H1 (cell line): Measurements from ENCODE around the gene LSR. TPM values are rescaled to one million over a fixed set of nuclear protein-coding genes. Genes with fewer than 3 reads are reported as not detected.

Source experiments
- CTCF ChIA-PET: fragments of 300-600 bp; sonication (Branson Sonifier 250); formaldehyde crosslinking; loops from one replicate; lab custom pipeline; 2021; ENCODE audit not compliant: partially characterized antibody; lab: Charles Lee
- POLR2A ChIA-PET: fragments of 300-600 bp; sonication (Branson Sonifier 250); formaldehyde crosslinking; loops from one replicate; lab custom pipeline; 2021; ENCODE audit warnings: inconsistent platforms; ENCODE audit not compliant: partially characterized antibody; lab: Charles Lee
- DNase-seq, 2 experiments: peaks; one replicate each; pipeline versions ENCODE4 v3.0.0 to v3.0.0-alpha.2; 2010 to 2022; ENCODE audit warnings: low spot score in 2 of 2, low read depth in 1 of 2, mixed read lengths in 1 of 2
- FAIRE-seq: peaks from 2 replicates; lab custom pipeline; 2011; peaks lifted over from hg19 to GRCh38; lab: Jason Lieb, UNC
- H2AFZ ChIP-seq: 2 replicates; pipeline ENCODE4 v1.8.1; 2012; ENCODE audit warnings: low read length, inconsistent platforms
- H2AK5ac ChIP-seq: 2 replicates; pipeline ENCODE4 v1.6.1; 2013; ENCODE audit warnings: low read depth, low read length
- H2BK120ac ChIP-seq: replicated peaks from 2 replicates; pipeline ENCODE3; 2013; ENCODE audit warnings: low read depth, low read length, inconsistent platforms
- H2BK12ac ChIP-seq: 2 replicates; pipeline ENCODE4 v1.6.1; 2013; ENCODE audit warnings: low read depth, low read length
- H2BK15ac ChIP-seq: 2 replicates; pipeline ENCODE4 v1.6.1; 2013; ENCODE audit warnings: low read length
- H2BK20ac ChIP-seq: 2 replicates; pipeline ENCODE4 v1.6.1; 2013; ENCODE audit warnings: low read length
- H2BK5ac ChIP-seq: 2 replicates; pipeline ENCODE4 v1.6.1; 2013; ENCODE audit warnings: low read depth, low read length
- H3K14ac ChIP-seq: 2 replicates; pipeline ENCODE4 v1.6.1; 2013; ENCODE audit warnings: inconsistent platforms; ENCODE audit not compliant: insufficient read length
- H3K18ac ChIP-seq: 2 replicates; pipeline ENCODE4 v1.6.1; 2013; ENCODE audit warnings: low read length; ENCODE audit errors: extremely low read depth
- H3K23ac ChIP-seq: 2 replicates; pipeline ENCODE4 v1.6.1; 2013; ENCODE audit warnings: inconsistent platforms; ENCODE audit not compliant: insufficient read length
- H3K23me2 ChIP-seq: 2 replicates; pipeline ENCODE4 v1.6.1; 2013; ENCODE audit warnings: low read depth, low read length
- H3K27ac ChIP-seq: 2 replicates; pipeline ENCODE4 v1.6.1; 2011; ENCODE audit warnings: low read depth, low read length, inconsistent platforms
- H3K27me3 ChIP-seq, 4 experiments: replicated peaks in 1 of 4; 1 replicate in 1 of 4; 2 replicates in 3 of 4; pipeline versions ENCODE4 v1.6.1 to v1.8.1; 2011 to 2013; ENCODE audit warnings: low read length in 3 of 4, mild to moderate bottlenecking in 3 of 4, inconsistent platforms in 2 of 4, mixed read lengths in 2 of 4, moderate library complexity in 1 of 4; ENCODE audit not compliant: control insufficient read depth in 3 of 4, insufficient read depth in 3 of 4; ENCODE audit errors: extremely low read depth in 1 of 4
- H3K36me3 ChIP-seq, 4 experiments: 2 replicates each; pipeline versions ENCODE4 v1.6.1 to v1.8.1; 2011 to 2013; ENCODE audit warnings: mild to moderate bottlenecking in 4 of 4, low read length in 3 of 4, moderate library complexity in 2 of 4, control low read depth in 1 of 4, inconsistent platforms in 1 of 4; ENCODE audit not compliant: insufficient read depth in 4 of 4, control insufficient read depth in 2 of 4
- H3K4ac ChIP-seq: replicated peaks from 2 replicates; pipeline ENCODE3; 2013; ENCODE audit warnings: low read length, low read depth, mixed read lengths, inconsistent platforms; ENCODE audit not compliant: insufficient read length
- H3K4me1 ChIP-seq, 4 experiments: replicated peaks in 1 of 4; 1 replicate in 1 of 4; 2 replicates in 3 of 4; pipeline versions ENCODE4 v1.6.1 to v1.8.1; 2011 to 2013; ENCODE audit warnings: low read length in 3 of 4, inconsistent platforms in 2 of 4, mixed read lengths in 1 of 4; ENCODE audit not compliant: insufficient read depth in 4 of 4, control insufficient read depth in 3 of 4
- H3K4me2 ChIP-seq, 2 experiments: 2 replicates each; pipeline versions ENCODE4 v1.6.1 to v1.8.1; 2011 to 2013; ENCODE audit warnings: low read depth in 2 of 2, low read length in 2 of 2, control low read depth in 1 of 2, inconsistent platforms in 1 of 2, mild to moderate bottlenecking in 1 of 2; ENCODE audit not compliant: insufficient read depth in 1 of 2
- H3K4me3 ChIP-seq, 4 experiments: fragments of 200-600, 300-600 bp in 1 of 4; sonication (generic), shearing (Covaris generic), sonication (Bioruptor Twin) in 1 of 4; 2 replicates each; pipeline versions ENCODE4 v1.5.1 to v1.8.1; 2011 to 2016; ENCODE audit warnings: low read length in 4 of 4, low read depth in 3 of 4, control low read depth in 2 of 4, inconsistent platforms in 2 of 4, mild to moderate bottlenecking in 2 of 4, mixed read lengths in 1 of 4, moderate library complexity in 1 of 4; ENCODE audit not compliant: insufficient read depth in 2 of 4; ENCODE audit errors: extremely low read depth in 1 of 4
- H3K56ac ChIP-seq: replicated peaks from 2 replicates; pipeline ENCODE3; 2013; ENCODE audit warnings: low read depth, mild to moderate bottlenecking, mixed read lengths, low read length, inconsistent platforms; ENCODE audit not compliant: insufficient read length
- H3K79me1 ChIP-seq: 2 replicates; pipeline ENCODE4 v1.6.1; 2013; ENCODE audit warnings: low read depth, low read length, control low read depth
- H3K79me2 ChIP-seq, 2 experiments: 2 replicates each; pipeline versions ENCODE4 v1.6.1 to v1.8.1; 2012 to 2013; ENCODE audit warnings: low read length in 2 of 2, mild to moderate bottlenecking in 2 of 2, inconsistent platforms in 1 of 2; ENCODE audit not compliant: insufficient read depth in 2 of 2, control insufficient read depth in 1 of 2
- H3K9ac ChIP-seq, 4 experiments: replicated peaks in 1 of 4; 1 replicate in 1 of 4; 2 replicates in 3 of 4; pipeline versions ENCODE4 v1.6.1 to v1.8.1; 2011 to 2013; ENCODE audit warnings: low read depth in 3 of 4, low read length in 3 of 4, control low read depth in 2 of 4, mild to moderate bottlenecking in 2 of 4, moderate library complexity in 2 of 4, inconsistent platforms in 1 of 4; ENCODE audit errors: extremely low read depth in 1 of 4
- H3K9me3 ChIP-seq, 2 experiments: 2 replicates each; pipeline versions ENCODE4 v1.6.1 to v1.8.1; 2012 to 2013; ENCODE audit warnings: mild to moderate bottlenecking in 2 of 2, moderate library complexity in 2 of 2, control low read depth in 1 of 2, inconsistent platforms in 1 of 2, low read depth in 1 of 2, low read length in 1 of 2, mixed read lengths in 1 of 2; ENCODE audit not compliant: insufficient read depth in 2 of 2
- H4K20me1 ChIP-seq, 2 experiments: replicated peaks in 1 of 2; 2 replicates each; pipeline versions ENCODE3 to v1.8.1; 2011 to 2013; ENCODE audit warnings: inconsistent platforms in 2 of 2, low read length in 2 of 2, mild to moderate bottlenecking in 1 of 2; ENCODE audit not compliant: insufficient read depth in 2 of 2, control insufficient read depth in 1 of 2
- H4K5ac ChIP-seq: 2 replicates; pipeline ENCODE4 v1.6.1; 2013; ENCODE audit warnings: low read length, low read depth, mixed read lengths, inconsistent platforms; ENCODE audit not compliant: insufficient read length
- H4K8ac ChIP-seq: 2 replicates; pipeline ENCODE4 v1.8.0; 2013; ENCODE audit warnings: mild to moderate bottlenecking, moderate library complexity, low read length, inconsistent platforms; ENCODE audit not compliant: insufficient read depth; ENCODE audit errors: extremely low read depth
- H4K91ac ChIP-seq: replicated peaks from 2 replicates; pipeline ENCODE3; 2013; ENCODE audit warnings: low read length, mixed read lengths, inconsistent platforms; ENCODE audit not compliant: insufficient read length
- ASH2L ChIP-seq: fragments of 200-600, 300-600 bp; sonication (generic); IDR thresholded peaks from one replicate; pipeline ENCODE4 v1.7.1; 2017; ENCODE audit warnings: low read length
- CBX8 ChIP-seq: fragments of 300-800, 300-1000 bp; sonication (generic); IDR thresholded peaks from 2 replicates; pipeline ENCODE4 v1.7.1; 2016; ENCODE audit warnings: low read depth, low read length, borderline replicate concordance
- CEBPB ChIP-seq: IDR thresholded peaks from 2 replicates; pipeline ENCODE4 v1.6.1; 2012; ENCODE audit warnings: low read depth, low read length
- CHD1 ChIP-seq: IDR thresholded peaks from 2 replicates; pipeline ENCODE4 v1.6.1; 2012; ENCODE audit warnings: low read depth, low read length, improper control_type of control experiment
- CREB1 ChIP-seq: IDR thresholded peaks from 2 replicates; pipeline ENCODE4 v1.6.1; 2012; ENCODE audit warnings: inconsistent platforms
- EGR1 ChIP-seq: IDR thresholded peaks from 2 replicates; pipeline ENCODE4 v1.6.1; 2011; ENCODE audit warnings: low read depth, low read length, borderline replicate concordance
- GABPA ChIP-seq: IDR thresholded peaks from 2 replicates; pipeline ENCODE4 v1.6.1; 2011; ENCODE audit warnings: mild to moderate bottlenecking, low read length, moderate library complexity, borderline replicate concordance; ENCODE audit not compliant: insufficient read depth
- KDM1A ChIP-seq: fragments of 200-600, 300-600 bp; sonication (generic); IDR thresholded peaks from 2 replicates; pipeline ENCODE4 v1.7.1; 2016; ENCODE audit warnings: mild to moderate bottlenecking, low read length, borderline replicate concordance
- MAFK ChIP-seq: IDR thresholded peaks from 2 replicates; pipeline ENCODE4 v1.6.1; 2012; ENCODE audit warnings: low read depth, mild to moderate bottlenecking, improper control_type of control experiment, low read length
- NRF1 ChIP-seq: IDR thresholded peaks from 2 replicates; pipeline ENCODE4 v1.6.1; 2011; ENCODE audit warnings: mild to moderate bottlenecking, low read depth, low read length, improper control_type of control experiment
- POLR2AphosphoS5 ChIP-seq: IDR thresholded peaks from 2 replicates; pipeline ENCODE4 v1.6.1; 2011; ENCODE audit warnings: low read depth, low read length
- POU5F1 ChIP-seq: IDR thresholded peaks from 2 replicates; pipeline ENCODE4 v1.6.1; 2011; ENCODE audit warnings: low read depth, mild to moderate bottlenecking, low read length, moderate library complexity
- RXRA ChIP-seq: IDR thresholded peaks from 2 replicates; pipeline ENCODE4 v1.6.1; 2011; ENCODE audit warnings: low read depth, mild to moderate bottlenecking, low read length, moderate library complexity; ENCODE audit not compliant: insufficient read depth
- SP2 ChIP-seq: IDR thresholded peaks from 2 replicates; pipeline ENCODE4 v1.6.1; 2012; ENCODE audit warnings: mild to moderate bottlenecking, low read length, inconsistent platforms
- SP4 ChIP-seq: IDR thresholded peaks from 2 replicates; pipeline ENCODE4 v1.6.1; 2012; ENCODE audit warnings: low read length, inconsistent platforms
- TAF1 ChIP-seq: IDR thresholded peaks from 2 replicates; pipeline ENCODE4 v1.6.1; 2011; ENCODE audit warnings: mild to moderate bottlenecking, low read depth, low read length
- YY1 ChIP-seq: IDR thresholded peaks from 2 replicates; pipeline ENCODE4 v1.6.1; 2011; ENCODE audit warnings: low read depth, mild to moderate bottlenecking, low read length
- WGBS, 2 experiments: shearing (Covaris generic) in 1 of 2; methylation state at CpG; one replicate each; pipeline versions ENCODE4 v1.1.6 to v1.1.7; 2013 to 2015; ENCODE audit warnings: low lambda C conversion rate in 2 of 2, mixed read lengths in 2 of 2, inconsistent platforms in 1 of 2, low coverage in 1 of 2, missing lambda C conversion rate in 1 of 2; ENCODE audit not compliant: insufficient replicate concordance in 2 of 2, insufficient coverage in 1 of 2, insufficient read length in 1 of 2; ENCODE audit errors: extremely low coverage in 1 of 2, missing lambda C conversion rate in 1 of 2; 5-methylcytosine and 5-hydroxymethylcytosine counted together
- polyA plus RNA-seq, 7 experiments: library from polyadenylated mRNA; depleted of rRNA in 3 of 7; stranded (reverse) in 5 of 7; unstranded in 2 of 7; fragments of >200 nt in 5 of 7; fragments of 200-250 nt in 2 of 7; gene quantifications; 1 replicate in 5 of 7; 2 replicates in 1 of 7; 4 replicates in 1 of 7; pipeline versions ENCODE4 v1.2.1 to v1.2.3, GENCODE V29; 2011 to 2013; ENCODE audit warnings: missing spikeins in 2 of 7, mixed read lengths in 2 of 7
- total RNA-seq: library from RNA; stranded (reverse); fragmentation: NEBNext Ultra II Directional; extraction: Animal tissue kit (Norgen Biotek cat#: 25700); gene quantifications from 2 replicates; pipeline ENCODE4 v1.2.1, GENCODE V29; 2021

LSR gene
- total and polyA plus RNA-seq, 2 of the 8 experiments (the other 6 are each of a cell fraction or from before 2014, with no cell fraction given) = 159 to 186 TPM

- no peak overlapping the region for H3K4ac ChIP-seq
- H3K9ac ChIP-seq = no peak overlapping the region
- H3K14ac ChIP-seq = no peak overlapping the region
- H3K27me3 ChIP-seq = no peaks in the 10 kb centered on the region
- FAIRE-seq (no peak), DNase-seq (no peak)
- H2BK120ac ChIP-seq = no peak overlapping the region
- peaks cover 0 to 2% (median 0%) of the 10 kb centered on the region in 4 experiments; a peak in 1 of 7 replicates for H3K4me1 ChIP-seq
- H2BK12ac ChIP-seq = no peak overlapping the region
- H3K23me2 ChIP-seq = no peaks in the 10 kb centered on the region
- no peak overlapping the region for H2BK15ac ChIP-seq
- H3K27ac ChIP-seq = no peak overlapping the region
- H2BK5ac ChIP-seq = no peak overlapping the region
- no peak overlapping the region for H3K4me2 ChIP-seq
- no peak overlapping the region for H2AFZ ChIP-seq
- no peak overlapping the region for H2AK5ac ChIP-seq
- H4K91ac ChIP-seq = no peak overlapping the region
- no peak overlapping the region for H3K56ac ChIP-seq
- no peaks in the 10 kb centered on the region for H3K79me1 ChIP-seq
- no peaks in the 10 kb centered on the region for H3K79me2 ChIP-seq
- H3K36me3 ChIP-seq = no peaks in the 10 kb centered on the region
- ChIA-PET CTCF (interaction anchor here (0.6 to 1.5 kb wide), 6 partner anchors 10 to 242 kb away, joined by 3 to 7 read pairs (median 4); no protein-coding TSS in a partner anchor), POLR2A (interaction anchor here (1.2 kb wide), 1 partner anchor 202 kb away, joined by 3 read pairs; no protein-coding TSS in a partner anchor)
- no peak overlapping the region for H3K18ac ChIP-seq
- no peaks in the 10 kb centered on the region for H4K20me1 ChIP-seq
- H3K9me3 ChIP-seq = no peaks in the 10 kb centered on the region
- no peak overlapping the region for H3K4me3 ChIP-seq
- H3K23ac ChIP-seq = no peak overlapping the region
- no peak overlapping the region for H4K8ac ChIP-seq
- 77% methylated on average over 7 of the region's 7 CpGs; no CpG with 5 or more reads in 1 of the 2 experiments for WGBS, 2 experiments
- no peak overlapping the region for H4K5ac ChIP-seq
- no peak overlapping the region for H2BK20ac ChIP-seq
- TF ChIP-seq MAFK (no peak), POLR2AphosphoS5 (no peak), TAF1 (no peak), SP4 (no peak), POU5F1 (no peak), CBX8 (no peak), SP2 (no peak), NRF1 (no peak), CREB1 (no peak), RXRA (no peak), CEBPB (no peak), YY1 (no peak), EGR1 (no peak), ASH2L (no peak), GABPA (no peak), CHD1 (no peak), KDM1A (no peak)
Measured at GRCh38 chr19:35308910-35309309, 60.1 kb downstream of the LSR start.
